KMS-11 (cell line): Measurements from ENCODE around the gene ARHGEF10L.

Experiments used
- H2AFZ ChIP-seq: fragments of 200-600 bp; sonication (generic); 2 replicates; pipeline ENCODE4 v1.6.1; 2016; ENCODE audit warnings: antibody characterized with exemption, mixed run types, low read depth
- H3K27ac ChIP-seq: fragments of 200-600 bp; sonication (generic); 2 replicates; pipeline ENCODE4 v1.6.1; 2016; ENCODE audit warnings: mild to moderate bottlenecking, mixed run types
- H3K27me3 ChIP-seq: fragments of 200-600 bp; sonication (generic); 2 replicates; pipeline ENCODE4 v1.6.1; 2017; ENCODE audit warnings: mild to moderate bottlenecking, low read depth, mixed run types, moderate library complexity; ENCODE audit not compliant: insufficient read depth
- H3K36me3 ChIP-seq: fragments of 200-600 bp; sonication (generic); 2 replicates; pipeline ENCODE4 v1.6.1; 2017; ENCODE audit warnings: mild to moderate bottlenecking, mixed run types; ENCODE audit not compliant: insufficient read depth
- H3K4me1 ChIP-seq: fragments of 200-600 bp; sonication (generic); 2 replicates; pipeline ENCODE4 v1.6.1; 2016; ENCODE audit warnings: mild to moderate bottlenecking, low read depth, mixed run types; ENCODE audit not compliant: poor library complexity, severe bottlenecking
- H3K4me2 ChIP-seq: fragments of 200-600 bp; sonication (generic); 2 replicates; pipeline ENCODE4 v1.7.0; 2016; ENCODE audit warnings: mild to moderate bottlenecking, mixed run types
- H3K4me3 ChIP-seq: fragments of 200-600 bp; sonication (generic); IDR thresholded peaks from 2 replicates; pipeline ENCODE4 v1.6.1; 2017; ENCODE audit warnings: low read depth, low read length, mixed read lengths; ENCODE audit not compliant: insufficient read depth
- H3K79me2 ChIP-seq: fragments of 200-600 bp; sonication (generic); 2 replicates; pipeline ENCODE4 v1.6.1; 2016; ENCODE audit warnings: low read depth, mixed run types; ENCODE audit not compliant: insufficient read depth
- H3K9ac ChIP-seq: fragments of 200-600 bp; sonication (generic); 2 replicates; pipeline ENCODE4 v1.6.1; 2016; ENCODE audit warnings: mild to moderate bottlenecking, mixed run types
- H4K20me1 ChIP-seq: fragments of 200-600 bp; sonication (generic); 2 replicates; pipeline ENCODE4 v1.6.1; 2016; ENCODE audit warnings: mild to moderate bottlenecking, mixed run types; ENCODE audit not compliant: insufficient read depth
- CTCF ChIP-seq: fragments of 200-600 bp; sonication (generic); conservative IDR thresholded peaks from 2 replicates; pipeline ENCODE4 v1.6.1; 2017; ENCODE audit warnings: low read depth, mild to moderate bottlenecking, antibody characterized with exemption, low read length, moderate library complexity, mixed read lengths

The ARHGEF10L gene

GRCh38 chr1:17605582-17606344 lies 66.3 kb downstream of the ARHGEF10L start:
- no peak overlapping the region for H3K4me2 ChIP-seq
- no peak for TF ChIP-seq CTCF
- H3K27ac ChIP-seq, result no peak overlapping the region
- peaks cover 10% of the 10 kb centered on the region for H3K27me3 ChIP-seq
- no peak overlapping the region for H2AFZ ChIP-seq
- H3K4me1 ChIP-seq, result no peaks in the 10 kb centered on the region
- H3K79me2 ChIP-seq, result no peaks in the 10 kb centered on the region
- H3K36me3 ChIP-seq, result no peaks in the 10 kb centered on the region
- no peak overlapping the region for H3K9ac ChIP-seq
- no peaks in the 10 kb centered on the region for H4K20me1 ChIP-seq
- no peak overlapping the region for H3K4me3 ChIP-seq

- Histone ChIP-seq H3K9ac (no peak overlapping the region), H4K20me1 (no peaks in the 10 kb centered on the region), H3K79me2 (no peaks in the 10 kb centered on the region), H3K27ac (no peak overlapping the region), H3K4me2 (no peak overlapping the region), H3K27me3 (peaks cover 10% of the 10 kb centered on the region), H3K4me3 (no peak overlapping the region), H2AFZ (no peak overlapping the region), H3K4me1 (no peaks in the 10 kb centered on the region), H3K36me3 (no peaks in the 10 kb centered on the region)
- peak; percentile 79 for TF ChIP-seq CTCF
These were observed 67.4 kb downstream of the ARHGEF10L start for GRCh38 chr1:17606826-17607440.

- no peak for TF ChIP-seq CTCF
- Histone ChIP-seq H3K27me3 (peaks cover 10% of the 10 kb centered on the region), H4K20me1 (no peaks in the 10 kb centered on the region), H3K4me3 (no peak overlapping the region), H3K36me3 (no peaks in the 10 kb centered on the region), H3K4me2 (no peak overlapping the region), H3K27ac (no peak overlapping the region), H3K4me1 (no peaks in the 10 kb centered on the region), H3K9ac (no peak overlapping the region), H2AFZ (no peak overlapping the region), H3K79me2 (no peaks in the 10 kb centered on the region)
These were observed 68.4 kb downstream of the ARHGEF10L start for GRCh38 chr1:17607644-17608581.

GRCh38 chr1:17609529-17609928 lies 70.0 kb downstream of the ARHGEF10L start:
- no peak overlapping the region for H3K4me2 ChIP-seq
- no peaks in the 10 kb centered on the region for H4K20me1 ChIP-seq
- H3K79me2 ChIP-seq, result no peaks in the 10 kb centered on the region
- H3K4me1 ChIP-seq, result no peaks in the 10 kb centered on the region
- TF ChIP-seq CTCF, result no peak
- H3K9ac ChIP-seq, result no peak overlapping the region
- H3K27me3 ChIP-seq, result peaks cover 8% of the 10 kb centered on the region
- no peak overlapping the region for H3K4me3 ChIP-seq
- no peak overlapping the region for H3K27ac ChIP-seq
- H3K36me3 ChIP-seq, result no peaks in the 10 kb centered on the region
- H2AFZ ChIP-seq, result no peak overlapping the region
